Right hindlimb (tissue), 1 donor: ENCODE measurements around the gene SUSD6.
"Not testable (repeated sequence)": the region's sequence is repeated elsewhere in the genome, so short reads cannot be mapped to it uniquely, and the experiment has no call there.

Source experiments
- DNase-seq: peaks from one replicate; pipeline ENCODE4 v3.0.0-alpha.2; 2018

Gene SUSD6

GRCh38 chr14:69696633-69697557, 85.5 kb downstream of the SUSD6 start:
- no peak for DNase-seq

- no peak for DNase-seq
Observed at GRCh38 chr14:69698572-69698971, 87.2 kb downstream of the SUSD6 start.

- not testable (repeated sequence) for DNase-seq
Observed at GRCh38 chr14:69699243-69699642, 87.8 kb downstream of the SUSD6 start.

GRCh38 chr14:69699748-69700303, 88.4 kb downstream of the SUSD6 start:
- DNase-seq = no peak

- no peak for DNase-seq
Observed at GRCh38 chr14:69700575-69700974, 89.2 kb downstream of the SUSD6 start.

- no peak for DNase-seq
Observed at GRCh38 chr14:69701291-69701690, 89.9 kb downstream of the SUSD6 start.

GRCh38 chr14:69701857-69702256, 90.5 kb downstream of the SUSD6 start:
- no peak for DNase-seq

GRCh38 chr14:69703047-69704039, 91.9 kb downstream of the SUSD6 start:
- no peak for DNase-seq

- DNase-seq = no peak
Observed at GRCh38 chr14:69704319-69704718, 92.9 kb downstream of the SUSD6 start.

- no peak for DNase-seq
Observed at GRCh38 chr14:69705706-69706105, 94.3 kb downstream of the SUSD6 start.

- DNase-seq = no peak
Observed at GRCh38 chr14:69708049-69708448, 96.7 kb downstream of the SUSD6 start.

- DNase-seq = no peak
Observed at GRCh38 chr14:69708586-69709560, 97.5 kb downstream of the SUSD6 start.

- DNase-seq = no peak
Observed at GRCh38 chr14:69710378-69710777, 99.0 kb downstream of the SUSD6 start.

- peak; percentile 88 for DNase-seq
Observed at GRCh38 chr14:69711065-69711464, 99.7 kb downstream of the SUSD6 start.

GRCh38 chr14:69711477-69711876, 100.1 kb downstream of the SUSD6 start:
- DNase-seq = no peak

GRCh38 chr14:69711881-69712560, 100.6 kb downstream of the SUSD6 start:
- no peak for DNase-seq

- no peak for DNase-seq
Observed at GRCh38 chr14:69712599-69713088, 101.2 kb downstream of the SUSD6 start.

GRCh38 chr14:69713209-69713781, 101.9 kb downstream of the SUSD6 start:
- no peak for DNase-seq

- no peak for DNase-seq
Observed at GRCh38 chr14:69713993-69714679, 102.7 kb downstream of the SUSD6 start.
